GM06990 (cell line): ENCODE measurements around the gene ARHGAP23.

Experiments used
- DNase-seq: peaks from one replicate; pipeline ENCODE4 v3.0.0-alpha.2; 2011; ENCODE audit not compliant: insufficient read length; ENCODE audit errors: extremely low read depth
- H3K27me3 ChIP-seq: replicated peaks from 2 replicates; pipeline ENCODE4 v1.6.0; 2011; ENCODE audit warnings: low read length; ENCODE audit not compliant: control insufficient read depth, insufficient read depth
- H3K36me3 ChIP-seq: 2 replicates; pipeline ENCODE4 v1.5.1; 2011; ENCODE audit warnings: low read length; ENCODE audit not compliant: control insufficient read depth, insufficient read depth
- H3K4me3 ChIP-seq: replicated peaks from 2 replicates; pipeline ENCODE4 v1.5.1; 2011; ENCODE audit warnings: low read depth, mild to moderate bottlenecking, control low read depth, low read length
- CTCF ChIP-seq: IDR thresholded peaks from 2 replicates; pipeline ENCODE4 v1.5.1; 2011; ENCODE audit warnings: low read length, control low read depth, mild to moderate bottlenecking, inconsistent platforms; ENCODE audit not compliant: insufficient read depth, poor library complexity, severe bottlenecking

The ARHGAP23 gene

GRCh38 chr17:38508570-38508950 is 80.3 kb downstream of the ARHGAP23 start:
- no peak overlapping the region for H3K4me3 ChIP-seq
- no peak for TF ChIP-seq CTCF
- H3K27me3 ChIP-seq = no peaks in the 10 kb centered on the region; the same call in 1 of the 2 replicates
- no peak for DNase-seq
- H3K36me3 ChIP-seq = no peaks in the 10 kb centered on the region

- peak; percentile 64 for DNase-seq
- Histone ChIP-seq H3K27me3 (no peaks in the 10 kb centered on the region; the same call in 1 of the 2 replicates), H3K36me3 (no peaks in the 10 kb centered on the region), H3K4me3 (no peak overlapping the region)
- peak; percentile 91 for TF ChIP-seq CTCF
Observed at GRCh38 chr17:38508954-38509771, 80.9 kb downstream of the ARHGAP23 start.

- Histone ChIP-seq H3K36me3 (no peaks in the 10 kb centered on the region), H3K4me3 (no peak overlapping the region), H3K27me3 (no peaks in the 10 kb centered on the region; the same call in 1 of the 2 replicates)
- TF ChIP-seq CTCF = no peak
- DNase-seq = no peak
Observed at GRCh38 chr17:38509772-38510420, 81.6 kb downstream of the ARHGAP23 start.

- Histone ChIP-seq H3K27me3 (no peaks in the 10 kb centered on the region; the same call in 1 of the 2 replicates), H3K4me3 (no peak overlapping the region), H3K36me3 (no peaks in the 10 kb centered on the region)
- TF ChIP-seq CTCF = no peak
- no peak for DNase-seq
Observed at GRCh38 chr17:38510421-38511149, 82.3 kb downstream of the ARHGAP23 start.

GRCh38 chr17:38511150-38512108 is 83.2 kb downstream of the ARHGAP23 start:
- TF ChIP-seq CTCF = no peak
- no peaks in the 10 kb centered on the region; the same call in 1 of the 2 replicates for H3K27me3 ChIP-seq
- no peaks in the 10 kb centered on the region for H3K36me3 ChIP-seq
- DNase-seq = no peak
- H3K4me3 ChIP-seq = no peak overlapping the region
